Measurements from ENCODE around the gene FCRLA.
"Not testable (repeated sequence)": the region's sequence is repeated elsewhere in the genome, so short reads cannot be mapped to it uniquely, and the experiment has no call there.

Gene FCRLA, protein sequence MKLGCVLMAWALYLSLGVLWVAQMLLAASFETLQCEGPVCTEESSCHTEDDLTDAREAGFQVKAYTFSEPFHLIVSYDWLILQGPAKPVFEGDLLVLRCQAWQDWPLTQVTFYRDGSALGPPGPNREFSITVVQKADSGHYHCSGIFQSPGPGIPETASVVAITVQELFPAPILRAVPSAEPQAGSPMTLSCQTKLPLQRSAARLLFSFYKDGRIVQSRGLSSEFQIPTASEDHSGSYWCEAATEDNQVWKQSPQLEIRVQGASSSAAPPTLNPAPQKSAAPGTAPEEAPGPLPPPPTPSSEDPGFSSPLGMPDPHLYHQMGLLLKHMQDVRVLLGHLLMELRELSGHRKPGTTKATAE

DNA sequence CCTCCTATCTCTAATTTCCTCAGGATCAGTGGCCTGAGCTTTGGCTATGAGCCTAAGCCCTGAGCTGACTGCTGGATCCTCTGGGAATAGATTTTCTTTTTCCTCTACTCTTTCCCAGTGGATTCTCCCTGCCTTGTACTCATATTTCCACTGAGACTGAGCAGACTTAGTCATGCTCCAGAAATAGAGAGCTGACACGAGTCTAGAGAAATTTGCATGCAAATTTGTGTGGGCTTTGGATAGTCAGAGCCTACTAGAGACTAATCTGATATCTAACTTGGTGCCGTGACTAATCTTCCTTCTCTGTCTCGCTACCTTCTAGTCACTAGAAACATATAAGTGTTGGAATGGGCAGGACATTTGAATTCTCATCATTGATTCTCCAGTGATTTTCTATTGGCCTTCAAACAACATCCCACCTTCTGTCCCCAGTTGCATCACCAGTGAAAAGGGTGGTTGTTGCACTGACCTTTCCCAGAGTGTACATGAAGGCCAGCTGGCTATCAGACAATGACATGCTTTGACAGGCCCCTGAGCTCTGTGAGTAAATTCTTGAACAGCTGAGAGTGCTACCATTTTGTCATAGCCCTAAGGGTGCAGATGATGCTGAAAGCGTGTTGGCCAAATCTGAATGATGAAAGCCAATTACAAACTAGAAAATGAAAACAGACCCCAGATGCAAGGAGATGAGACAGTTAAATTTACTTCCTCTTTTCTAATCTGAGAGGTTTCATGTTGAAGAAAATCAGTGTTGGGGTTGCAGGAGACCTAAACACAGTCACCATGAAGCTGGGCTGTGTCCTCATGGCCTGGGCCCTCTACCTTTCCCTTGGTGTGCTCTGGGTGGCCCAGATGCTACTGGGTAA is at the start of gene FCRLA:
FCRLA (plus strand) TSS at position 748 of the 866 bp plus-strand sequence; CDS start at position 784, 36 bp downstream.
- no peaks in the 10 kb centered on the region for H3K36me3 ChIP-seq (ENCODE audit: control insufficient read depth, insufficient read depth, low read length)
- H3K4me1 ChIP-seq: no peaks in the 10 kb centered on the region
- no peak within 1 kb of the TSS for H3K27ac ChIP-seq
- H3K9ac ChIP-seq: no peak within 1 kb of the TSS
- no peaks in the 10 kb centered on the region for H3K9me3 ChIP-seq (ENCODE audit: control insufficient read depth, low read length)
- H3K27me3 ChIP-seq (ENCODE audit: control insufficient read depth, insufficient read depth, low read length): no peaks in the 10 kb centered on the region
- H3K4me2 ChIP-seq (ENCODE audit: low read length): no peak within 1 kb of the TSS
- no peak within 1 kb of the TSS for H3K4me3 ChIP-seq (ENCODE audit: low read depth, low read length)
- TF ChIP-seq, protein P1, sequence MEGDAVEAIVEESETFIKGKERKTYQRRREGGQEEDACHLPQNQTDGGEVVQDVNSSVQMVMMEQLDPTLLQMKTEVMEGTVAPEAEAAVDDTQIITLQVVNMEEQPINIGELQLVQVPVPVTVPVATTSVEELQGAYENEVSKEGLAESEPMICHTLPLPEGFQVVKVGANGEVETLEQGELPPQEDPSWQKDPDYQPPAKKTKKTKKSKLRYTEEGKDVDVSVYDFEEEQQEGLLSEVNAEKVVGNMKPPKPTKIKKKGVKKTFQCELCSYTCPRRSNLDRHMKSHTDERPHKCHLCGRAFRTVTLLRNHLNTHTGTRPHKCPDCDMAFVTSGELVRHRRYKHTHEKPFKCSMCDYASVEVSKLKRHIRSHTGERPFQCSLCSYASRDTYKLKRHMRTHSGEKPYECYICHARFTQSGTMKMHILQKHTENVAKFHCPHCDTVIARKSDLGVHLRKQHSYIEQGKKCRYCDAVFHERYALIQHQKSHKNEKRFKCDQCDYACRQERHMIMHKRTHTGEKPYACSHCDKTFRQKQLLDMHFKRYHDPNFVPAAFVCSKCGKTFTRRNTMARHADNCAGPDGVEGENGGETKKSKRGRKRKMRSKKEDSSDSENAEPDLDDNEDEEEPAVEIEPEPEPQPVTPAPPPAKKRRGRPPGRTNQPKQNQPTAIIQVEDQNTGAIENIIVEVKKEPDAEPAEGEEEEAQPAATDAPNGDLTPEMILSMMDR (IDR thresholded peaks at IDR 0.05): no peak
- no peaks in the 10 kb centered on the region for H3K79me2 ChIP-seq
- H2AFZ ChIP-seq: no peak within 1 kb of the TSS

- H3K4me3 ChIP-seq (ENCODE audit: low read depth, low read length); H3K27me3 ChIP-seq (ENCODE audit: control insufficient read depth, insufficient read depth, low read length); H3K9ac ChIP-seq; H3K4me1 ChIP-seq; H3K36me3 ChIP-seq (ENCODE audit: control insufficient read depth, insufficient read depth, low read length); H3K4me2 ChIP-seq (ENCODE audit: low read length); H3K9me3 ChIP-seq (ENCODE audit: control insufficient read depth, low read length); H3K79me2 ChIP-seq; H2AFZ ChIP-seq; H3K27ac ChIP-seq: not testable (repeated sequence)
These were observed 48.5 kb upstream of the FCRLA start for GRCh38 chr1:161658524-161658923.

- not testable (repeated sequence) for H3K4me1 ChIP-seq; H3K9ac ChIP-seq; H2AFZ ChIP-seq; H3K27ac ChIP-seq; H3K9me3 ChIP-seq (ENCODE audit: control insufficient read depth, low read length); H3K4me2 ChIP-seq (ENCODE audit: low read length); H3K4me3 ChIP-seq (ENCODE audit: low read depth, low read length); H3K79me2 ChIP-seq; H3K27me3 ChIP-seq (ENCODE audit: control insufficient read depth, insufficient read depth, low read length); H3K36me3 ChIP-seq (ENCODE audit: control insufficient read depth, insufficient read depth, low read length)
These were observed 45.2 kb upstream of the FCRLA start for GRCh38 chr1:161661660-161662311.

- H3K4me3 ChIP-seq (ENCODE audit: low read depth, low read length); H3K79me2 ChIP-seq; H3K4me2 ChIP-seq (ENCODE audit: low read length); H3K27me3 ChIP-seq (ENCODE audit: control insufficient read depth, insufficient read depth, low read length); H3K9ac ChIP-seq; H3K4me1 ChIP-seq; H3K9me3 ChIP-seq (ENCODE audit: control insufficient read depth, low read length); H3K27ac ChIP-seq; H2AFZ ChIP-seq; H3K36me3 ChIP-seq (ENCODE audit: control insufficient read depth, insufficient read depth, low read length): not testable (repeated sequence)
These were observed 44.2 kb upstream of the FCRLA start, which contains the start of gene FCGR2B for GRCh38 chr1:161662684-161663339. FCGR2B (plus strand) TSS chr1:161663143; CDS start chr1:161663242, 99 bp downstream.

GRCh38 chr1:161663569-161663968 is 43.5 kb upstream of the FCRLA start:
- not testable (repeated sequence) for H3K9ac ChIP-seq; H3K27ac ChIP-seq; H3K36me3 ChIP-seq (ENCODE audit: control insufficient read depth, insufficient read depth, low read length); H3K4me2 ChIP-seq (ENCODE audit: low read length); H3K4me1 ChIP-seq; H3K4me3 ChIP-seq (ENCODE audit: low read depth, low read length); H2AFZ ChIP-seq; H3K27me3 ChIP-seq (ENCODE audit: control insufficient read depth, insufficient read depth, low read length); H3K79me2 ChIP-seq; H3K9me3 ChIP-seq (ENCODE audit: control insufficient read depth, low read length)

GRCh38 chr1:161664689-161665088 is 42.3 kb upstream of the FCRLA start:
- H3K27ac ChIP-seq; H3K9me3 ChIP-seq (ENCODE audit: control insufficient read depth, low read length); H3K27me3 ChIP-seq (ENCODE audit: control insufficient read depth, insufficient read depth, low read length); H3K4me3 ChIP-seq (ENCODE audit: low read depth, low read length); H3K36me3 ChIP-seq (ENCODE audit: control insufficient read depth, insufficient read depth, low read length); H3K9ac ChIP-seq; H3K4me1 ChIP-seq; H3K4me2 ChIP-seq (ENCODE audit: low read length); H3K79me2 ChIP-seq; H2AFZ ChIP-seq: not testable (repeated sequence)

GRCh38 chr1:161671045-161672020 is 35.7 kb upstream of the FCRLA start:
- not testable (repeated sequence) for H3K4me3 ChIP-seq (ENCODE audit: low read depth, low read length); H3K9ac ChIP-seq; H3K27ac ChIP-seq; H3K4me1 ChIP-seq; H2AFZ ChIP-seq; H3K27me3 ChIP-seq (ENCODE audit: control insufficient read depth, insufficient read depth, low read length); H3K36me3 ChIP-seq (ENCODE audit: control insufficient read depth, insufficient read depth, low read length); H3K79me2 ChIP-seq; H3K9me3 ChIP-seq (ENCODE audit: control insufficient read depth, low read length); H3K4me2 ChIP-seq (ENCODE audit: low read length)

DNA sequence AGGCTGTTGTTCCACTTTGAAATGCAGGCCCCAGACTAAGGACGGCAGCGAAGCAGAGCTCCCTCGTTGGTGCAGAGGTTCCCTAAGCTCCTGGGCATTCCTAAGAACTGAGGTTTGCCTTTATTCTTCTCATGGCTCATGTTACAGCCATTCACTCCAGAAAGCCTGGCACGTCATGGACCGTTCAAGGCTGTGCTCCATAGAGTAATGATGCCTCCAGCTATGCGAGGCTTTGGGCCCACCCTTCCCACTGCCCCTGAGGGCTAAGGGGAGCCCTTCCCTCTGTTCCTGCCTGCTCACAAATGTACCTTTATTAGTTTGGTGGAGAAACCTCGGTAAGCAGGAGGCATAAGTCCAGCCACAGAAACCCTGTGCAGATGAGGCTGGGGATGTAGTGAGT is 33.6 kb upstream of the FCRLA start:
- not testable (repeated sequence) for H3K36me3 ChIP-seq (ENCODE audit: control insufficient read depth, insufficient read depth, low read length); H3K9me3 ChIP-seq (ENCODE audit: control insufficient read depth, low read length); H3K79me2 ChIP-seq; H3K4me3 ChIP-seq (ENCODE audit: low read depth, low read length); H3K27me3 ChIP-seq (ENCODE audit: control insufficient read depth, insufficient read depth, low read length); H3K4me1 ChIP-seq; H2AFZ ChIP-seq; H3K27ac ChIP-seq; H3K4me2 ChIP-seq (ENCODE audit: low read length); H3K9ac ChIP-seq

- H3K27me3 ChIP-seq (ENCODE audit: control insufficient read depth, insufficient read depth, low read length); H2AFZ ChIP-seq; H3K4me1 ChIP-seq; H3K9ac ChIP-seq; H3K79me2 ChIP-seq; H3K27ac ChIP-seq; H3K9me3 ChIP-seq (ENCODE audit: control insufficient read depth, low read length); H3K36me3 ChIP-seq (ENCODE audit: control insufficient read depth, insufficient read depth, low read length); H3K4me3 ChIP-seq (ENCODE audit: low read depth, low read length); H3K4me2 ChIP-seq (ENCODE audit: low read length): not testable (repeated sequence)
These were observed 32.6 kb upstream of the FCRLA start for GRCh38 chr1:161674447-161674846.
